BLaER1 treated with 17β-estradiol and CSF1 and Interleukin-3, amounts not matched to agents 10 nM and 100 nM (cell line): ENCODE measurements around the gene NEDD4L.

Source experiments
- H3K27ac ChIP-seq, 11 experiments: shearing (Covaris generic); formaldehyde crosslinking; 2 replicates each; pipeline ENCODE4 v1.8.1; 2022
- H3K27me3 ChIP-seq, 11 experiments: shearing (Covaris generic); formaldehyde crosslinking; 2 replicates each; pipeline ENCODE4 v1.8.1; 2022
- H3K36me3 ChIP-seq, 11 experiments: shearing (Covaris generic); formaldehyde crosslinking; 2 replicates each; pipeline ENCODE4 v1.8.1; 2022
- H3K4me1 ChIP-seq, 10 experiments: shearing (Covaris generic); formaldehyde crosslinking; 2 replicates each; pipeline ENCODE4 v1.8.1; 2022
- H3K4me2 ChIP-seq, 11 experiments: shearing (Covaris generic); formaldehyde crosslinking; 2 replicates each; pipeline ENCODE4 v1.8.1; 2022
- H3K4me3 ChIP-seq, 10 experiments: shearing (Covaris generic); formaldehyde crosslinking; 2 replicates each; pipeline ENCODE4 v1.8.1; 2022
- H3K9ac ChIP-seq, 11 experiments: shearing (Covaris generic); formaldehyde crosslinking; 2 replicates each; pipeline ENCODE4 v1.8.1; 2022
- H3K9me3 ChIP-seq, 11 experiments: shearing (Covaris generic); formaldehyde crosslinking; replicated peaks in 1 of 11; 2 replicates each; pipeline ENCODE4 v1.8.1; 2022
- H4K20me1 ChIP-seq, 11 experiments: shearing (Covaris generic); formaldehyde crosslinking; 2 replicates each; pipeline ENCODE4 v1.8.1; 2022
- Cebpa-rat ChIP-seq, 11 experiments: shearing (Covaris generic); IDR thresholded peaks; 2 replicates each; pipeline ENCODE4 v1.8.1; 2022

The NEDD4L gene

DNA sequence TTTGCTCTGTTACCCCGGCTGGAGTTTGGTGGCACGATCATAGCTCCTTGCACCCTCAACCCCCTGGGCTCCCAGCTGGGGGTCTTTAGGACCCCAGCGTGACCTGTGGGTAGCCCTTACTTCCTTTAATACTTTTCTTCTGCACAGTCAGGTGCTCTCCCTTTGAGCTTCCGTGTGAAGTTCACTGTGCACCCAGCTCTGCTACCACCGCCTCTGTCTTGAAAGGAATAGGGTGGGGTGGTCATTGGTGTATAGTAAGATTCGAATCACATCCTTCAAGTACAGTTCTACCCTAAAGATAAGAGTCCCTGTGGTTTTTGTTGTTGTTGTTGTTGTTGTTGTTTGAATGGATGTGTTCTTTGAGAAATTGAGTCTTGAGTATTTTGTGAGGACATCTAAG is 267.4 kb downstream of the NEDD4L start:
- Histone ChIP-seq H3K9me3 (peaks cover 3 to 7% (median 5%) of the 10 kb centered on the region in 11 experiments; a peak in 21 of 22 replicates), H3K4me2 (no peak overlapping the region), H4K20me1 (peaks cover 0 to 36% (median 9%) of the 10 kb centered on the region in 11 experiments; a peak in 8 of 22 replicates), H3K9ac (no peak overlapping the region), H3K27me3 (no peaks in the 10 kb centered on the region), H3K4me3 (no peak overlapping the region), H3K36me3 (0 out of 22 replicates have a peak, but pooled peaks cover 0 to under 1% (median 0%) of the 10 kb centered on the region in 11 experiments), H3K4me1 (peaks cover 8 to 45% (median 13%) of the 10 kb centered on the region in 10 experiments; a peak in 19 of 20 replicates), H3K27ac (no peak overlapping the region)
- no peak for TF ChIP-seq Cebpa-rat (IDR thresholded peaks at IDR 0.05)

DNA sequence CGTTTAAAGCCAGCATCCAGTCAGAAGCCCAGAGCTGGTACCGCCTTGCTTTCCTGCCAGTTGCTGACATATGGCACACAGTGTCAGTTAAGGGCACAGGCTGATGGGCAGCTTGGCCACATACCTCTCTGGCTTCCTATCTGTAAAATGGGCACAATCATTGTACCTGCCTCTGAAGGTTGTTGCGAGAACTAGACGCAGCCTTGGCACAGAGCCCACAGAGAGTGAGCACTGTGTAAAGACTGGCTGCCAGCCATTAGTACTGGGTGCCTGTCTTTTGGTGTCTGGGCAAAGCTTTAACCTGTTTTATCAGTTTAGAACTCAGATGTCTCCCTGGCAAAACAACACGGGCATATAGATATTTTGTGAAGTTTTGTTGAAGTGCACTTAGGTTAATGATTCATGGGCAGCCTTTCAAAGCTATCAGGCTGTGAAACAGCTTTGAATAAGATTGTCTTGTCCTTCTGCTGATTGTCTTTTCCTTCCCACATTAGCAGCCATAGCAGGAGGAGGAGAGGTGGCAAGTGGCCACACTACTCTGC is 269.5 kb downstream of the NEDD4L start:
- Histone ChIP-seq H3K4me1 (peaks cover 24 to 59% (median 27%) of the 10 kb centered on the region in 10 experiments), H3K27ac (peak overlapping the region in 5 of 11 experiments; percentile 19 to 65 (median 60); a peak in 8 of 22 replicates), H3K4me3 (no peak overlapping the region), H4K20me1 (peaks cover 0 to 33% (median 9%) of the 10 kb centered on the region in 11 experiments; a peak in 8 of 22 replicates), H3K9me3 (no peaks in the 10 kb centered on the region), H3K4me2 (peak overlapping the region in 3 of 11 experiments; percentile 18 to 43 (median 33); a peak in 6 of 22 replicates), H3K36me3 (peaks cover 0 to 9% (median 0%) of the 10 kb centered on the region in 11 experiments; a peak in 3 of 22 replicates), H3K27me3 (no peaks in the 10 kb centered on the region), H3K9ac (peak overlapping the region in 2 of 11 experiments; percentile 11 to 23; a peak in 1 of 22 replicates)
- TF ChIP-seq Cebpa-rat (IDR thresholded peaks at IDR 0.05): no peak

DNA sequence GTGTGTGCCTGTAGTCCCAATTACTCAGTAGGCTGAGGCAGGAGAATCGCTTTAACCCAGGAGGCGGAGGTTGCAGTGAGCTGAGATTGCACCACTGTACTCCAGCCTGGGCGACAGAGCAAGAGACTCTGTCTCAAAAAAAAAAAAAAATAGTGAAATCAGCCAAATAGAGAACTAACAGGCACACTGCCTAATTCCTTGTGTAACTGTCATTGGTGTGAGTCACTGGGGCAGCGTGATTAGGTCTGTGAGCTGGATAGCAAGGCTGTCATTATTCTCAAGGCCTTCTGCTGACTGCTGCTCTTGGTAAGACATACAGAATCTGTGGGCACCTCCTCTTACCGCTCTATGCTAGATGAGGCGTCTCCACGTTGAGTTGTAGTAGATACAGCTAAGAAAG is 270.3 kb downstream of the NEDD4L start:
- Histone ChIP-seq H3K27ac (peak overlapping the region in 3 of 11 experiments; percentile 60 to 65 (median 60); a peak in 4 of 22 replicates), H3K27me3 (no peaks in the 10 kb centered on the region), H3K9ac (0 out of 22 replicates have a peak overlapping the region, but pooled peaks of 1 of the 11 experiments have one; percentile 22), H4K20me1 (peaks cover 0 to 26% (median 2%) of the 10 kb centered on the region in 11 experiments; a peak in 8 of 22 replicates), H3K4me3 (no peak overlapping the region), H3K9me3 (no peaks in the 10 kb centered on the region), H3K36me3 (peaks cover 0 to 9% (median 0%) of the 10 kb centered on the region in 11 experiments; a peak in 3 of 22 replicates), H3K4me1 (peaks cover 24 to 59% (median 27%) of the 10 kb centered on the region in 10 experiments), H3K4me2 (peak overlapping the region in 4 of 11 experiments; percentile 18 to 43 (median 28); a peak in 7 of 22 replicates)
- TF ChIP-seq Cebpa-rat (IDR thresholded peaks at IDR 0.05): peak in 2 of 11 experiments; percentile 40; a peak in 1 of 22 replicates

DNA sequence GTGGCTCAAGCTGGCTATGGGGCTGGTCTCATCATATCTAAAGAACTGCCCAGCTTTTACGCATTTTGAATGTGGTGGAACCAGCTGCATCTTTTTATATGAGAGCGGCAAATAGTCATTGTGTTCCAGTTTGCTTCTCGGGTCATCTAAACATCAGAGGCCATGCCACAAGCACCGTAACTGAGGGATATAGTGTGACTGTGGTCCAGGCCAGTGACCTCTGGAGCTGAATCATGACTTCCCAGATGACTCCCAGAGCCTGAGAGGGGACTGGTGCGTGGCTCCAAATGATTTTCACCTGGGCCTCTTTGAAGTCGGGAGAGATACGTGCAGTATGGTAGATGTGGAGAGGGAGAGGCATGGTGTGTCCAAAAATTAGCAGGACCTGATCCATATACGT is 271.0 kb downstream of the NEDD4L start:
- peak overlapping the region in 3 of 11 experiments; percentile 3 to 37 (median 7); a peak in 4 of 22 replicates for H3K27ac ChIP-seq
- H3K4me3 ChIP-seq: no peak overlapping the region
- no peaks in the 10 kb centered on the region for H3K9me3 ChIP-seq
- H3K9ac ChIP-seq: no peak overlapping the region
- TF ChIP-seq Cebpa-rat (IDR thresholded peaks at IDR 0.05): no peak
- H3K4me1 ChIP-seq: peaks cover 24 to 59% (median 27%) of the 10 kb centered on the region in 10 experiments
- peak overlapping the region in 3 of 11 experiments; percentile 18 to 43 (median 37); a peak in 6 of 22 replicates for H3K4me2 ChIP-seq
- H3K27me3 ChIP-seq: no peaks in the 10 kb centered on the region
- peaks cover 0 to 18% (median 0%) of the 10 kb centered on the region in 11 experiments; a peak in 4 of 22 replicates for H4K20me1 ChIP-seq
- H3K36me3 ChIP-seq: peaks cover 0 to 9% (median 0%) of the 10 kb centered on the region in 11 experiments; a peak in 3 of 22 replicates

DNA sequence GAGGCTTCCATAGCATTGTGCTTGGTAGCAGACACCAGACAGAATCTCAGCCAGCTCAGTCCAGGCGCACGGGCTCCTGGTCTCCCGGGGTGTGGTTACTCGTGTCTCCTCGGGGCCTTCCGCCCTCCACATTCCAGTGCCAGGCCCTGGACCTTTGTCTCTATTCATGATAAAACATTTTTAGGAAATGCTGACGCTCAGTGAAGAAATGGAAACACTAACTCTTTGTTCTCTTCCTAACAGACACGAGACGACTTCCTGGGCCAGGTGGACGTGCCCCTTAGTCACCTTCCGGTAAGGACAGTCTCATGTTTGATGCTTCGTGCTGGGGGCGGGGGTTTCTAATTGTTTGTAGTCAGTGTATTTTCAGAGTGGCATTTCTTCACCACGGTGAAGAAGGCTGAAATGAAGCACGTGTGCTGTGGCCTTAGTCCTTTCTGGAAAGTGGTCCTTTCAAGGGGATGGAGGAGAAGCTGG is 271.8 kb downstream of the NEDD4L start:
- Histone ChIP-seq H3K36me3 (peaks cover 0 to 10% (median 0%) of the 10 kb centered on the region in 11 experiments; a peak in 3 of 22 replicates), H3K4me3 (no peak overlapping the region), H3K4me2 (peak overlapping the region in 2 of 11 experiments; percentile 3 to 37; a peak in 3 of 22 replicates), H3K9me3 (no peaks in the 10 kb centered on the region), H3K27me3 (no peaks in the 10 kb centered on the region), H3K9ac (no peak overlapping the region), H3K4me1 (peaks cover 18 to 52% (median 21%) of the 10 kb centered on the region in 10 experiments), H3K27ac (peak overlapping the region in 1 of 11 experiments; percentile 37; a peak in 1 of 22 replicates), H4K20me1 (peaks cover 0 to 11% (median 0%) of the 10 kb centered on the region in 11 experiments; a peak in 1 of 22 replicates)
- no peak for TF ChIP-seq Cebpa-rat (IDR thresholded peaks at IDR 0.05)

DNA sequence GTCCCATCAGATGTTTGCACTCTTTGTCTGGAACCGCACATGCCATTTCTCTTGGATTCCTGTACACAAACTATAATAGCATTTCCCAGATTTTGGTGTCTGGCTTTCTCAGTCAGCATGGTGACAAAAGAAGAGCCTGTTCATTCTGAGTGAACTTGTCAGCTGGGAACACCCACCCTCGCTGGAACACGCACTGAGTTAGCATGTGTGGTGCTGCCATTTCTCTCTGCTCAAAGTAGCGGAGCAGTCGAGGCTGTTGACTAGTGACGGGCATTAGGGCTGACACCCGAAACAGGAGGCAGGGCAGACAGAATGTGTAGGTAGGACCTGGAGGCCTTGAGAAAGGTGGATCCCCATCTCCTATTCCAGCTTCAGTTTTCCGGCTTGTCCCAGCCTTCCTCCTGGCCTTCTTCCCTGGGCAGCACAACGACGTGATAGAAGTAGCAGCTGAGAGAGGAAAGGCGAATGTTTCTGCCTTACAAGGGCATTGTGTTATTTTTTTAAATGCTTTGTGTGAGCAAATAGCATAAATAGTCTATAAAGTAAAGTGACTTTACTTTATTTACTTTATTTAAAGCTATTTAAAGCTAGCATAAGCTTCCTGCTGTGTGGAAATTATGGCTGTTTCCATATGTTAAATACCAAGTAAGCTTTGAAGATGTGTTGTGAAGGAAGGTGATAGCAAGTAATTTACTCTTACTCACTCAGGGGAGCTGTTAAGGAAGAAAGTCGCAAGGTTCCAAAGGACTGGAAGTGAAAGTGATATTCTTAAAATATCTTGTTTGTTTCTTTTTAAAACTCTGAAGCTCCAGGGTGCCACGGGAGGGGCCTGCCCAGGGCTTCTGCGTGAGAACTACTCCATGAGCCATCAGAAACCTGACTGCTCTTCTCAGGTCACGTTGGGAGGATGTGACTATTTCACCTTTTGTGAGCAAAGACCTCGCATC is 272.6 kb downstream of the NEDD4L start:
- H3K9me3 ChIP-seq: no peaks in the 10 kb centered on the region
- TF ChIP-seq Cebpa-rat (IDR thresholded peaks at IDR 0.05): no peak
- peak overlapping the region in 3 of 11 experiments; percentile 10 to 38 (median 18); a peak in 2 of 22 replicates for H3K27ac ChIP-seq
- peak overlapping the region; percentile 41 to 68 (median 60) for H3K4me2 ChIP-seq
- H3K4me1 ChIP-seq: peaks cover 14 to 52% (median 19%) of the 10 kb centered on the region in 10 experiments
- no peak overlapping the region for H3K4me3 ChIP-seq
- H3K9ac ChIP-seq: peak overlapping the region in 1 of 11 experiments; percentile 25; a peak in 2 of 22 replicates
- peaks cover 0 to 11% (median 0%) of the 10 kb centered on the region in 11 experiments; a peak in 1 of 22 replicates for H4K20me1 ChIP-seq
- H3K27me3 ChIP-seq: no peaks in the 10 kb centered on the region
- peaks cover 0 to 10% (median 0%) of the 10 kb centered on the region in 11 experiments; a peak in 3 of 22 replicates for H3K36me3 ChIP-seq

DNA sequence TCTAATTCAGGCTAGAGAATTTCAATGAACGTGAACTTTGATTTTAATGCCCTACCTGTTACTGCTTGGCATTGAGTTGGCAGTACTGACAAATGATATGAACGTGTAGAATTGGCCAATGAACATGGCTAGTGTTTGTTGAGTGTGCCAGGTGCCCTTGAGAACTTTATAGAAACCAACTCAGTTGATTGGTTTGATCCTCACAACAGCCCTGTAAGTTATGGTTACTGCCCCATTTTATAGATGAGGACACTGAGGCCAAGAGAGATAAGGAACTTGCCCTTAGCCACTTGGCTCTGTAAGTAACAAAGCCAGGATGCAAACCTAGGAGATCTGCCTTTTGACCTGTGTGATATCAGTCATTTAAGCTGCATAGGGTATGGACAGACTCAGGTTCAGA is 275.7 kb downstream of the NEDD4L start:
- H4K20me1 ChIP-seq: no peaks in the 10 kb centered on the region; a peak in 1 of 22 replicates
- H3K27ac ChIP-seq: no peak overlapping the region
- no peaks in the 10 kb centered on the region for H3K9me3 ChIP-seq
- H3K4me3 ChIP-seq: no peak overlapping the region
- no peak for TF ChIP-seq Cebpa-rat (IDR thresholded peaks at IDR 0.05)
- H3K9ac ChIP-seq: no peak overlapping the region
- peaks cover 17 to 46% (median 20%) of the 10 kb centered on the region in 10 experiments for H3K4me1 ChIP-seq
- peaks cover 0 to 25% (median 8%) of the 10 kb centered on the region in 11 experiments; a peak in 13 of 22 replicates for H3K36me3 ChIP-seq
- no peak overlapping the region for H3K4me2 ChIP-seq
- H3K27me3 ChIP-seq: no peaks in the 10 kb centered on the region

DNA sequence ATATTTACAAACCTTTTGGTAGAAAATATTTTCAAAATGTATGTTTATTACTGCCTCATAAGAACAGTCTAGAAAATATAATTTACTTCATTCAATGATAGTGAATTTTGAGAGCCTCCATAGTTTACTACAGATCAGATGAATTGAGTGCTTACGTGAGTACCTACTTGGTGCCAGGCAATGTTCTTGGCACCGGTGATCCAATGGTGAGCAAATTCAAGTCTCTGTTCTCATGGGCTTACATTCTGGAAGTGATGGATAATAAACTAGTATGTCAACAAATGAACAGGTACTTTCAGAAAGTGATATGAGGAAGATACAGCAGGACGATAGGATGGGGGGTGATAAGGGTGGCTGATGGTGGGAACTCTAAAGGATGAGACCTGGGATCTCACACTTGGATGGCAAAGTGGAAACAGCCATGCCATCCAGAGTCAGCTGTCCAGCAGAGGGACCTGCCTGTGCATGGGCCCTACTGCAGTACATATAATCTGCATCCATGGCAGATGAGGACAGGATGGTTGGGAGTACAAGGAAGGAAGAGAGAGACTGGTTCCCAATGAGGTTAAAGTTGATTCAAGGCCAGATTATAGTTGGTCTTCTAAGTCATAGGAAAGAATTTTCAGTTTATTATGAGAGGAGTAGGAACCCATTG is 277.0 kb downstream of the NEDD4L start:
- peaks cover 0 to 30% (median 12%) of the 10 kb centered on the region in 11 experiments; a peak in 13 of 22 replicates for H3K36me3 ChIP-seq
- no peak for TF ChIP-seq Cebpa-rat (IDR thresholded peaks at IDR 0.05)
- no peaks in the 10 kb centered on the region for H3K9me3 ChIP-seq
- H3K9ac ChIP-seq: no peak overlapping the region
- H3K27me3 ChIP-seq: no peaks in the 10 kb centered on the region
- peaks cover 16 to 40% (median 20%) of the 10 kb centered on the region in 10 experiments for H3K4me1 ChIP-seq
- H3K27ac ChIP-seq: peak overlapping the region in 2 of 11 experiments; percentile 12 to 39; a peak in 3 of 22 replicates
- no peaks in the 10 kb centered on the region; a peak in 1 of 22 replicates for H4K20me1 ChIP-seq
- H3K4me2 ChIP-seq: peak overlapping the region in 3 of 11 experiments; percentile 32 to 54 (median 34); a peak in 2 of 22 replicates
- no peak overlapping the region for H3K4me3 ChIP-seq
